K562 (cell line): ENCODE measurements around the gene C6orf89. TPM values are rescaled to one million over a fixed set of nuclear protein-coding genes. Genes with fewer than 3 reads are reported as not detected.

ENCODE experiments used
- BHLHE40 ChIP-seq: IDR thresholded peaks from 2 replicates; pipeline ENCODE4 v1.6.1; 2011; ENCODE audit warnings: low read length, improper control_type of control experiment
- CXXC5 ChIP-seq: fragments of 250-450 bp; sonication (Bioruptor Pico); IDR thresholded peaks from 2 replicates; pipeline ENCODE4 v1.8.0; 2022; ENCODE audit warnings: inconsistent platforms, mild to moderate bottlenecking, moderate library complexity
- DEAF1 ChIP-seq: fragments of 450-650 bp; formaldehyde crosslinking; IDR thresholded peaks from 2 replicates; pipeline ENCODE4 v1.4.0; 2020; ENCODE audit warnings: mild to moderate bottlenecking, moderate library complexity
- ETV1 ChIP-seq: fragments of 450-650 bp; conservative IDR thresholded peaks from 2 replicates; pipeline ENCODE4 v1.6.1; 2016; ENCODE audit warnings: missing genetic modification characterization, control low read depth, low read depth, missing compliant biosample characterization
- FOXJ2 ChIP-seq: fragments of 200-800 bp; sonication (Bioruptor generic); IDR thresholded peaks from 2 replicates; pipeline ENCODE4 v1.6.1; 2016; ENCODE audit warnings: missing genetic modification characterization, missing compliant biosample characterization
- HCFC1 ChIP-seq: IDR thresholded peaks from 2 replicates; pipeline ENCODE4 v1.6.1; 2012; ENCODE audit warnings: low read depth, low read length, improper control_type of control experiment
- HNRNPH1 ChIP-seq: fragments of 200-400 bp; formaldehyde crosslinking; optimal IDR thresholded peaks from 2 replicates; pipeline ENCODE3; 2017; ENCODE audit warnings: low read depth, mild to moderate bottlenecking, low read length, moderate library complexity
- KLF10 ChIP-seq: fragments of 250-450 bp; sonication (Bioruptor Pico); IDR thresholded peaks from 2 replicates; pipeline ENCODE4 v1.6.1; 2021; ENCODE audit warnings: matching md5 sums
- MTF1 ChIP-seq: fragments of 250-450 bp; sonication (Bioruptor Pico); IDR thresholded peaks from 2 replicates; pipeline ENCODE4 v1.9.0; 2021; ENCODE audit warnings: moderate library complexity, mild to moderate bottlenecking, inconsistent platforms, borderline replicate concordance
- PATZ1 ChIP-seq: fragments of 250-450 bp; sonication (Bioruptor Pico); IDR thresholded peaks from 2 replicates; pipeline ENCODE4 v1.5.0; 2020; ENCODE audit warnings: mild to moderate bottlenecking, borderline replicate concordance
- POU5F1 ChIP-seq: fragments of 150-350 bp; IDR thresholded peaks from 2 replicates; pipeline ENCODE4 v1.6.1; 2014; ENCODE audit warnings: borderline replicate concordance, low read length, low read depth, mild to moderate bottlenecking; ENCODE audit not compliant: partially characterized antibody
- PURB ChIP-seq: sonication (generic); formaldehyde crosslinking; IDR thresholded peaks from 2 replicates; pipeline ENCODE4 v1.9.0; 2021; ENCODE audit warnings: low read depth, mild to moderate bottlenecking, missing genetic modification reagents
- SMARCE1 ChIP-seq: fragments of 450-650 bp; IDR thresholded peaks from 2 replicates; pipeline ENCODE4 v1.7.1; 2016; ENCODE audit warnings: mild to moderate bottlenecking
- TAF9B ChIP-seq: fragments of 450-650 bp; IDR thresholded peaks from 2 replicates; pipeline ENCODE4 v1.6.1; 2018; ENCODE audit warnings: mild to moderate bottlenecking; ENCODE audit not compliant: partially characterized antibody
- THRB ChIP-seq: fragments of 450-650 bp; formaldehyde crosslinking; conservative IDR thresholded peaks from 2 replicates; pipeline ENCODE4 v1.4.0; 2022; ENCODE audit warnings: mild to moderate bottlenecking, missing genetic modification characterization
- XRCC5 ChIP-seq: fragments of 200-400 bp; formaldehyde crosslinking; IDR thresholded peaks from 2 replicates; pipeline ENCODE4 v1.6.1; 2017; ENCODE audit warnings: low read depth, mild to moderate bottlenecking, low read length
- ZMIZ1 ChIP-seq, 2 experiments: fragments of 150-350 bp in 1 of 2; IDR thresholded peaks; 2 replicates each; pipeline ENCODE4 v1.6.1; 2012 to 2016; ENCODE audit warnings: low read depth in 2 of 2, low read length in 2 of 2, mild to moderate bottlenecking in 1 of 2, moderate library complexity in 1 of 2
- ZNF324 ChIP-seq: fragments of 250-450 bp; sonication (Bioruptor Pico); IDR thresholded peaks from 2 replicates; pipeline ENCODE4 v1.4.0; 2020; ENCODE audit warnings: mild to moderate bottlenecking
- ZNF354B ChIP-seq: fragments of 250-450 bp; sonication (Bioruptor Pico); IDR thresholded peaks from 2 replicates; pipeline ENCODE4 v1.4.0; 2020
- ZNF384 ChIP-seq: IDR thresholded peaks from 2 replicates; pipeline ENCODE4 v1.6.1; 2012; ENCODE audit warnings: low read depth, low read length, improper control_type of control experiment
- ZNF766 ChIP-seq: fragments of 200-800 bp; sonication (Bioruptor generic); conservative IDR thresholded peaks from 2 replicates; pipeline ENCODE4 v1.6.1; 2016; ENCODE audit warnings: missing genetic modification characterization, missing compliant biosample characterization
- polyA plus RNA-seq, 8 experiments: library from polyadenylated mRNA; depleted of rRNA in 4 of 8; stranded (reverse) in 5 of 8; unstranded in 3 of 8; fragments of >200 nt; fragmentation: Nextera tagmentation in 2 of 8; fragmentation: Illumina TruSeq in 1 of 8; extraction: Ambion mirVana in 2 of 8; extraction: Trizol in 1 of 8; gene quantifications; 2 replicates each; pipeline versions ENCODE4 v1.2.1 to v1.2.3, GENCODE V29; 2011 to 2014; ENCODE audit warnings: inconsistent platforms in 1 of 8, missing spikeins in 1 of 8
- total RNA-seq, 7 experiments: library from RNA; depleted of rRNA in 6 of 7; stranded (reverse); fragments of >200 nt in 6 of 7; fragmentation: Illumina TruSeq in 2 of 7; extraction: Trizol in 2 of 7; gene quantifications; 2 replicates each; pipeline versions ENCODE4 v1.2.1 to v1.2.3, GENCODE V29; 2011 to 2021; ENCODE audit warnings: low replicate concordance in 1 of 7

C6orf89 gene
- total and polyA plus RNA-seq, 9 of the 15 experiments (the other 6 are each of a cell fraction or from before 2014, with no cell fraction given) = 35.2 to 111 (median 58.5) TPM

- TF ChIP-seq PATZ1 (no peak), CXXC5 (CRISPR knock-in tag) (no peak), HCFC1 (no peak), THRB (CRISPR knock-in tag) (no peak), TAF9B (no peak), KLF10 (CRISPR knock-in tag) (no peak), PURB (no peak), HNRNPH1 (no peak), BHLHE40 (0 out of 2 replicates have a peak, but pooled peaks have one; percentile 17), ETV1 (tag) (0 out of 2 replicates have a peak, but pooled peaks have one; percentile 26), ZNF384 (0 out of 2 replicates have a peak, but pooled peaks have one; percentile 24), ZNF354B (CRISPR knock-in tag) (no peak), ZNF324 (CRISPR knock-in tag) (no peak), ZMIZ1 (IDR thresholded peaks at IDR 0.05; ENCODE audit: low read depth in 2 of 2, low read length in 2 of 2) (no peak), POU5F1 (no peak), SMARCE1 (no peak), XRCC5 (peak; percentile 81; the same call in 1 of the 2 replicates), ZNF766 (CRISPR knock-in tag) (peak; percentile 87), DEAF1 (peak; percentile 75), MTF1 (no peak), FOXJ2 (tag) (no peak)
Observed at GRCh38 chr6:36851149-36851614, 34.6 kb upstream of the C6orf89 start (continued).
